Stimulated activated memory B cell treated with anti-CD40 and anti-IgM and Interleukin-4, amounts not matched to agents 10 μg/mL and 1 μg/mL and 100 μg/mL, for 72 hours (primary cell): Measurements from ENCODE around the gene PHF2.

Experiments
- ATAC-seq: fragments of 150-1000 bp; cut with Tn5 transposase; 2 replicates; pipeline ENCODE4 v1.10.0; 2021
- H3K27ac Mint-ChIP-seq: one replicate; pipeline ENCODE4 v1.8.0; 2022; ENCODE audit warnings: mild to moderate bottlenecking, mixed read lengths
- H3K27me3 Mint-ChIP-seq: one replicate; pipeline ENCODE4 v1.8.0; 2022; ENCODE audit warnings: mixed read lengths
- H3K36me3 Mint-ChIP-seq: one replicate; pipeline ENCODE4 v1.8.0; 2022; ENCODE audit warnings: mixed read lengths
- H3K4me1 Mint-ChIP-seq: one replicate; pipeline ENCODE4 v1.8.0; 2022; ENCODE audit warnings: mixed read lengths
- H3K4me3 Mint-ChIP-seq: one replicate; pipeline ENCODE4 v1.8.0; 2022; ENCODE audit warnings: mild to moderate bottlenecking, moderate library complexity, mixed read lengths
- H3K9me3 Mint-ChIP-seq: one replicate; pipeline ENCODE4 v1.8.0; 2022; ENCODE audit warnings: mixed read lengths

PHF2 gene

GRCh38 chr9:93617273-93617672, 40.9 kb downstream of the PHF2 start:
- ATAC-seq: no peak
- Mint-ChIP-seq H3K4me3 (no peak overlapping the region), H3K27me3 (no peaks in the 10 kb centered on the region), H3K36me3 (no peaks in the 10 kb centered on the region), H3K27ac (no peak overlapping the region), H3K4me1 (peaks cover 15% of the 10 kb centered on the region), H3K9me3 (no peaks in the 10 kb centered on the region)

- ATAC-seq: no peak
- Mint-ChIP-seq H3K36me3 (no peaks in the 10 kb centered on the region), H3K27me3 (no peaks in the 10 kb centered on the region), H3K9me3 (no peaks in the 10 kb centered on the region), H3K4me1 (peaks cover 8% of the 10 kb centered on the region), H3K4me3 (no peak overlapping the region), H3K27ac (no peak overlapping the region)
Observed at GRCh38 chr9:93619272-93619775, 42.9 kb downstream of the PHF2 start.

GRCh38 chr9:93620041-93620506, 43.7 kb downstream of the PHF2 start:
- H3K36me3 Mint-ChIP-seq: no peaks in the 10 kb centered on the region
- H3K9me3 Mint-ChIP-seq: no peaks in the 10 kb centered on the region
- H3K4me3 Mint-ChIP-seq: no peak overlapping the region
- H3K27ac Mint-ChIP-seq: no peak overlapping the region
- no peak for ATAC-seq
- H3K4me1 Mint-ChIP-seq: peaks cover 8% of the 10 kb centered on the region
- H3K27me3 Mint-ChIP-seq: no peaks in the 10 kb centered on the region

- no peaks in the 10 kb centered on the region for H3K27me3 Mint-ChIP-seq
- H3K4me3 Mint-ChIP-seq: no peak overlapping the region
- H3K27ac Mint-ChIP-seq: no peak overlapping the region
- no peaks in the 10 kb centered on the region for H3K36me3 Mint-ChIP-seq
- ATAC-seq: no peak
- no peaks in the 10 kb centered on the region for H3K9me3 Mint-ChIP-seq
- peaks cover 8% of the 10 kb centered on the region for H3K4me1 Mint-ChIP-seq
Observed at GRCh38 chr9:93620881-93621820, 44.8 kb downstream of the PHF2 start.

- Mint-ChIP-seq H3K4me3 (no peak overlapping the region), H3K9me3 (no peaks in the 10 kb centered on the region), H3K36me3 (no peaks in the 10 kb centered on the region), H3K27ac (no peak overlapping the region), H3K27me3 (no peaks in the 10 kb centered on the region), H3K4me1 (peaks cover 8% of the 10 kb centered on the region)
- no peak for ATAC-seq
Observed at GRCh38 chr9:93621922-93622321, 45.5 kb downstream of the PHF2 start.

GRCh38 chr9:93622691-93623090, 46.3 kb downstream of the PHF2 start:
- Mint-ChIP-seq H3K27me3 (no peaks in the 10 kb centered on the region), H3K27ac (no peak overlapping the region), H3K9me3 (peaks cover 3% of the 10 kb centered on the region), H3K36me3 (peaks cover 4% of the 10 kb centered on the region), H3K4me1 (peaks cover 8% of the 10 kb centered on the region), H3K4me3 (no peak overlapping the region)
- ATAC-seq: no peak

- Mint-ChIP-seq H3K4me1 (peaks cover 8% of the 10 kb centered on the region), H3K4me3 (no peak overlapping the region), H3K9me3 (peaks cover 4% of the 10 kb centered on the region), H3K27me3 (no peaks in the 10 kb centered on the region), H3K27ac (no peak overlapping the region), H3K36me3 (peaks cover 12% of the 10 kb centered on the region)
- no peak for ATAC-seq
Observed at GRCh38 chr9:93623753-93624152, 47.4 kb downstream of the PHF2 start.

- Mint-ChIP-seq H3K4me3 (no peak overlapping the region), H3K36me3 (peaks cover 12% of the 10 kb centered on the region), H3K9me3 (peaks cover 4% of the 10 kb centered on the region), H3K27me3 (no peaks in the 10 kb centered on the region), H3K27ac (no peak overlapping the region), H3K4me1 (peaks cover 8% of the 10 kb centered on the region)
- no peak for ATAC-seq
Observed at GRCh38 chr9:93624431-93624834, 48.0 kb downstream of the PHF2 start.

GRCh38 chr9:93624977-93625376, 48.6 kb downstream of the PHF2 start:
- Mint-ChIP-seq H3K9me3 (peaks cover 4% of the 10 kb centered on the region), H3K27ac (no peak overlapping the region), H3K36me3 (peaks cover 12% of the 10 kb centered on the region), H3K4me3 (no peak overlapping the region), H3K4me1 (peaks cover 8% of the 10 kb centered on the region), H3K27me3 (no peaks in the 10 kb centered on the region)
- ATAC-seq: no peak

GRCh38 chr9:93629920-93630319, 53.5 kb downstream of the PHF2 start:
- no peak for ATAC-seq
- Mint-ChIP-seq H3K4me3 (no peak overlapping the region), H3K36me3 (peaks cover 29% of the 10 kb centered on the region), H3K27ac (no peak overlapping the region), H3K9me3 (peaks cover 4% of the 10 kb centered on the region), H3K4me1 (no peaks in the 10 kb centered on the region), H3K27me3 (no peaks in the 10 kb centered on the region)

- H3K4me1 Mint-ChIP-seq: no peaks in the 10 kb centered on the region
- H3K27me3 Mint-ChIP-seq: no peaks in the 10 kb centered on the region
- H3K9me3 Mint-ChIP-seq: peaks cover 6% of the 10 kb centered on the region
- no peak overlapping the region for H3K4me3 Mint-ChIP-seq
- no peak overlapping the region for H3K27ac Mint-ChIP-seq
- H3K36me3 Mint-ChIP-seq: peaks cover 38% of the 10 kb centered on the region
- no peak for ATAC-seq
Observed at GRCh38 chr9:93630806-93631411, 54.5 kb downstream of the PHF2 start.

GRCh38 chr9:93633492-93634221, 57.3 kb downstream of the PHF2 start:
- Mint-ChIP-seq H3K27me3 (no peaks in the 10 kb centered on the region), H3K36me3 (peaks cover 53% of the 10 kb centered on the region), H3K4me3 (no peak overlapping the region), H3K4me1 (no peaks in the 10 kb centered on the region), H3K9me3 (peaks cover 6% of the 10 kb centered on the region), H3K27ac (no peak overlapping the region)
- no peak for ATAC-seq

GRCh38 chr9:93634311-93635185, 58.2 kb downstream of the PHF2 start:
- Mint-ChIP-seq H3K27me3 (no peaks in the 10 kb centered on the region), H3K4me1 (no peaks in the 10 kb centered on the region), H3K27ac (no peak overlapping the region), H3K36me3 (peaks cover 59% of the 10 kb centered on the region), H3K9me3 (peaks cover 6% of the 10 kb centered on the region), H3K4me3 (no peak overlapping the region)
- no peak for ATAC-seq
